GM12878 (cell line): ENCODE data around the gene PTPRD. TPM values are rescaled to one million over a fixed set of nuclear protein-coding genes. Genes with fewer than 3 reads are reported as not detected.

Experiments
- ATAC-seq: fragments of 200-7000 bp; cut with Tn5 transposase; 3 replicates; pipeline ENCODE4 v1.9.1; 2020; ENCODE audit warnings: mild to moderate bottlenecking, moderate library complexity
- BruUV-seq: library from RNA; stranded (reverse); fragments of 400-500 nt; replicated peaks from 2 replicates; lab custom pipeline; 2021; lab: Mats Ljungman, UMichigan
- CTCF ChIA-PET: fragments of 300-600 bp; sonication (Branson Sonifier 250); formaldehyde crosslinking; extraction: SDS; loops from one replicate; lab custom pipeline; 2021; ENCODE audit warnings: inconsistent platforms; lab: Yijun Ruan, JAX
- POLR2A ChIA-PET: fragments of 350-600 bp; formaldehyde crosslinking; extraction: SDS; loops from one replicate; lab custom pipeline; 2021; ENCODE audit warnings: inconsistent platforms; lab: Charles Lee
- RAD21 ChIA-PET: fragments of 300-600 bp; sonication (Branson Sonifier 250); formaldehyde crosslinking; loops from one replicate; lab custom pipeline; 2023; ENCODE audit warnings: antibody characterized with exemption; ENCODE audit not compliant: unreplicated experiment; lab: Charles Lee
- SMC1A ChIA-PET: fragments of 300-600 bp; sonication (Branson Sonifier 250); formaldehyde crosslinking; loops from one replicate; lab custom pipeline; 2023; ENCODE audit not compliant: unreplicated experiment, uncharacterized antibody; lab: Charles Lee
- DNase-seq: peaks from one replicate; pipeline ENCODE4 v3.0.0-alpha.2; 2011; ENCODE audit warnings: low read depth, low spot score
- FAIRE-seq: peaks from 3 replicates; lab custom pipeline; 2011; peaks lifted over from hg19 to GRCh38; lab: Jason Lieb, UNC
- H2AFZ ChIP-seq: 2 replicates; pipeline ENCODE4 v1.6.0; 2011; ENCODE audit warnings: low read depth, low read length, control low read depth; ENCODE audit not compliant: control insufficient read depth
- H3K27ac ChIP-seq: 2 replicates; pipeline ENCODE4 v1.5.1; 2011; ENCODE audit warnings: control low read depth; ENCODE audit not compliant: control insufficient read depth, insufficient read depth
- H3K27me3 ChIP-seq, 2 experiments: replicated peaks in 1 of 2; 2 replicates each; pipeline versions ENCODE4 v1.6.0 to v1.6.1; 2011; ENCODE audit warnings: low read length in 1 of 2; ENCODE audit not compliant: control insufficient read depth in 2 of 2, insufficient read depth in 2 of 2
- H3K36me3 ChIP-seq, 2 experiments: 2 replicates each; pipeline ENCODE4 v1.5.1; 2011; ENCODE audit warnings: low read length in 1 of 2; ENCODE audit not compliant: control insufficient read depth in 2 of 2, insufficient read depth in 2 of 2
- H3K4me1 ChIP-seq: 2 replicates; pipeline ENCODE4 v1.6.1; 2011; ENCODE audit warnings: mild to moderate bottlenecking, low read length, moderate library complexity, mixed read lengths; ENCODE audit not compliant: control insufficient read depth, insufficient read depth
- H3K4me2 ChIP-seq: 2 replicates; pipeline ENCODE4 v1.6.0; 2011; ENCODE audit warnings: control low read depth; ENCODE audit not compliant: control insufficient read depth, insufficient read depth
- H3K4me3 ChIP-seq: fragments of 200-600 bp; sonication (generic); 2 replicates; pipeline ENCODE4 v1.5.1; 2016
- H3K79me2 ChIP-seq: 2 replicates; pipeline ENCODE4 v1.6.0; 2011; ENCODE audit warnings: low read length; ENCODE audit not compliant: control insufficient read depth, insufficient read depth
- H3K9ac ChIP-seq: 2 replicates; pipeline ENCODE4 v1.8.0; 2011; ENCODE audit warnings: low read length, control low read depth, mixed read lengths; ENCODE audit not compliant: control insufficient read depth, insufficient read depth
- H3K9me3 ChIP-seq: replicated peaks from 3 replicates; pipeline ENCODE4 v1.5.1; 2011; ENCODE audit warnings: mild to moderate bottlenecking, low read length; ENCODE audit not compliant: control insufficient read depth, insufficient read depth
- H4K20me1 ChIP-seq: 2 replicates; pipeline ENCODE4 v1.6.0; 2011; ENCODE audit not compliant: control insufficient read depth, insufficient read depth
- BCLAF1 ChIP-seq: fragments of 450-650 bp; IDR thresholded peaks from 2 replicates; pipeline ENCODE4 v1.6.1; 2017; ENCODE audit warnings: antibody characterized with exemption, mild to moderate bottlenecking, moderate library complexity
- CREB1 ChIP-seq: IDR thresholded peaks from 2 replicates; pipeline ENCODE4 v1.6.1; 2012; ENCODE audit warnings: low read depth, mild to moderate bottlenecking, inconsistent platforms
- ELK1 ChIP-seq: IDR thresholded peaks from 2 replicates; pipeline ENCODE4 v1.6.1; 2012; ENCODE audit warnings: low read depth, low read length, improper control_type of control experiment
- FOXM1 ChIP-seq: IDR thresholded peaks from 2 replicates; pipeline ENCODE4 v1.6.1; 2012; ENCODE audit warnings: low read depth, mild to moderate bottlenecking, inconsistent platforms, low read length, moderate library complexity
- KLF5 ChIP-seq: fragments of 450-650 bp; IDR thresholded peaks from 2 replicates; pipeline ENCODE4 v1.6.1; 2014; ENCODE audit warnings: mild to moderate bottlenecking; ENCODE audit not compliant: partially characterized antibody
- NBN ChIP-seq: fragments of 450-650 bp; IDR thresholded peaks from 2 replicates; pipeline ENCODE4 v1.6.1; 2016
- NR2F1 ChIP-seq: fragments of 450-650 bp; conservative IDR thresholded peaks from 2 replicates; pipeline ENCODE4 v1.6.1; 2017; ENCODE audit warnings: mild to moderate bottlenecking
- POLR2AphosphoS5 ChIP-seq: IDR thresholded peaks from 2 replicates; pipeline ENCODE4 v1.6.1; 2011; ENCODE audit warnings: mild to moderate bottlenecking, low read length, inconsistent platforms
- POU2F2 ChIP-seq: IDR thresholded peaks from 3 replicates; pipeline ENCODE4 v1.6.1; 2011; ENCODE audit warnings: low read depth, mild to moderate bottlenecking, low read length, borderline replicate concordance
- SMARCA5 ChIP-seq: fragments of 450-650 bp; IDR thresholded peaks from 2 replicates; pipeline ENCODE4 v1.6.1; 2017; ENCODE audit warnings: mild to moderate bottlenecking
- STAT3 ChIP-seq: IDR thresholded peaks from 2 replicates; pipeline ENCODE4 v1.6.1; 2011; ENCODE audit warnings: low read depth, low read length, improper control_type of control experiment
- TCF3 ChIP-seq: IDR thresholded peaks from 2 replicates; pipeline ENCODE4 v1.6.1; 2012; ENCODE audit warnings: low read depth, mild to moderate bottlenecking, low read length, borderline replicate concordance; ENCODE audit not compliant: insufficient read depth
- ZBTB4 ChIP-seq: fragments of 450-650 bp; formaldehyde crosslinking; IDR thresholded peaks from 2 replicates; pipeline ENCODE4 v1.4.0; 2022; ENCODE audit warnings: mild to moderate bottlenecking, moderate library complexity
- ZNF384 ChIP-seq: IDR thresholded peaks from 2 replicates; pipeline ENCODE4 v1.6.1; 2012; ENCODE audit warnings: low read depth, mild to moderate bottlenecking, low read length, improper control_type of control experiment, borderline replicate concordance
- ZZZ3 ChIP-seq: IDR thresholded peaks from 2 replicates; pipeline ENCODE4 v1.6.1; 2011; ENCODE audit warnings: low read depth; ENCODE audit not compliant: control insufficient read depth, insufficient read length
- WGBS: methylation state at CpG from one replicate; pipeline ENCODE4 v1.1.6; 2016; ENCODE audit warnings: low lambda C conversion rate; ENCODE audit not compliant: insufficient replicate concordance, insufficient coverage; ENCODE audit errors: missing lambda C conversion rate; 5-methylcytosine and 5-hydroxymethylcytosine counted together
- in situ Hi-C: fragments of 300-500 bp; cut with MboI; formaldehyde crosslinking; loops from 9 replicates; pipeline ENCODE4 v1.14.3; 2018; ENCODE audit warnings: mixed read lengths
- intact Hi-C: fragments of 100-400 bp; cut with micrococcal nuclease; formaldehyde crosslinking; loops from one replicate; pipeline ENCODE4 v1.14.2; 2022; ENCODE audit not compliant: unreplicated experiment
- polyA plus RNA-seq, 11 experiments: library from polyadenylated mRNA; depleted of rRNA in 4 of 11; unstranded in 6 of 11; stranded (reverse) in 5 of 11; fragments of >200 nt; fragmentation: Nextera tagmentation in 4 of 11; fragmentation: Illumina TruSeq in 1 of 11; extraction: Ambion mirVana in 4 of 11; extraction: Trizol in 1 of 11; gene quantifications; 1 replicate in 1 of 11; 2 replicates in 10 of 11; pipeline versions ENCODE4 v1.2.1 to v1.2.3, GENCODE V29; 2011 to 2016; ENCODE audit warnings: inconsistent platforms in 2 of 11, missing spikeins in 2 of 11, low read depth in 1 of 11
- total RNA-seq, 4 experiments: library from RNA; depleted of rRNA in 3 of 4; stranded (reverse); fragments of >200 nt in 3 of 4; fragmentation: Illumina TruSeq in 1 of 4; extraction: Trizol in 1 of 4; gene quantifications; 2 replicates each; pipeline versions ENCODE4 v1.2.1 to v1.2.3, GENCODE V29; 2013 to 2021

PTPRD gene
- total and polyA plus RNA-seq, 10 of the 15 experiments (the other 5 are each of a cell fraction or from before 2014, with no cell fraction given) = under 0.01 to 0.05 (median 0.01) TPM; not detected in 7

GRCh38 chr9:8850914-8851313 is 1761.9 kb downstream of the PTPRD start:
- no peak for FAIRE-seq
- no peak for DNase-seq

GRCh38 chr9:8845808-8846207 is 1767.0 kb downstream of the PTPRD start:
- DNase-seq = no peak
- Histone ChIP-seq H3K4me1 (no peaks in the 10 kb centered on the region), H3K9me3 (no peaks in the 10 kb centered on the region), H3K4me3 (no peak overlapping the region), H3K27me3 (no peaks in the 10 kb centered on the region), H4K20me1 (no peaks in the 10 kb centered on the region), H2AFZ (no peak overlapping the region)
- WGBS = 13% methylated on average over 3 of the region's 3 CpGs
- in situ Hi-C loops = no loop called here
- ChIA-PET RAD21 (no interaction called here), SMC1A (no interaction called here), CTCF (no interaction called here)
- BruUV-seq = no TSS peak
- no peak for FAIRE-seq
- TF ChIP-seq ELK1 = no peak
- no peak for TF ChIP-seq KLF5
- TF ChIP-seq TCF3 = no peak
- TF ChIP-seq ZBTB4 (CRISPR knock-in tag) = no peak
- TF ChIP-seq BCLAF1 = no peak
- TF ChIP-seq FOXM1 = no peak
- TF ChIP-seq POLR2AphosphoS5 = no peak
- TF ChIP-seq NR2F1 = no peak
- TF ChIP-seq, all 136 proteins: peak for 0
- H3K79me2 ChIP-seq = no peaks in the 10 kb centered on the region
- no peak overlapping the region for H3K9ac ChIP-seq
- POLR2A ChIA-PET = no interaction called here
- no peaks in the 10 kb centered on the region for H3K36me3 ChIP-seq
- intact Hi-C loops = no loop called here
- H3K4me2 ChIP-seq = no peak overlapping the region
- ATAC-seq = no peak
- H3K27ac ChIP-seq = no peak overlapping the region

More at GRCh38 chr9:8850914-8851313, 1761.9 kb downstream of the PTPRD start:
- Histone ChIP-seq H3K4me2 (no peak overlapping the region), H3K27ac (no peak overlapping the region), H3K36me3 (no peaks in the 10 kb centered on the region), H3K9me3 (no peaks in the 10 kb centered on the region), H2AFZ (no peak overlapping the region), H4K20me1 (no peaks in the 10 kb centered on the region), H3K4me3 (no peak overlapping the region), H3K9ac (no peak overlapping the region), H3K79me2 (no peaks in the 10 kb centered on the region), H3K4me1 (no peaks in the 10 kb centered on the region), H3K27me3 (no peaks in the 10 kb centered on the region)
- TF ChIP-seq ZZZ3 (no peak), NBN (no peak), STAT3 (no peak), CREB1 (no peak), ZNF384 (no peak), POU2F2 (no peak), SMARCA5 (no peak)
- in situ Hi-C loops = loop anchor here (25.0 kb wide), 1 partner anchor 1664 kb away; no protein-coding TSS in a partner anchor
- SMC1A ChIA-PET = interaction anchor here (0.6 kb wide), 1 partner anchor 143 kb away, joined by 3 read pairs; no protein-coding TSS in a partner anchor
- CTCF ChIA-PET = no interaction called here
- POLR2A ChIA-PET = no interaction called here
- no TSS peak for BruUV-seq
- RAD21 ChIA-PET = no interaction called here
- intact Hi-C loops = no loop called here
- no peak for ATAC-seq
